ENCODE results near the gene FOXJ3. TPM values are rescaled to one million over a fixed set of nuclear protein-coding genes. Genes with fewer than 3 reads are reported as not detected.

The FOXJ3 gene
- total and polyA plus RNA-seq, 2 donors (not counting 1 experiment from before 2014, with no cell fraction given), result 15.4 to 76.4 TPM

DNA sequence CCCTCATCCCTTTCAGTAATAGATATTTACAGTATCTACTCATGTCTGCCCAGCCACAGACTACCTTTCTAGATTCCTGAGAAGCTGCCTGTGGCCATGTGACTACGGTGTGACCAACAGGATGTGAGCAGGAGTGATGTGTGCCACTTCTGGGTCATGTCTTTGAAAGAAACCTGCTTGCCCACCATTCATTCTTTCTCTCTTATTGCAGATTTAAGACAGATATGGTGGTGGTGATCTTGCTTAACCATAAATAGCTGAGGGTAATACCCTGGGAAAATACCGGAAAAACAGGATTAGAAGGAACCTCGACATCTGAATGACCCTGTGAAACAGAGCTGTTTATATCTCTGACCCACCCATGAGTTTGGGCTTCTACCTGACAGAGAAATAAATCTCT is 128.9 kb downstream of the FOXJ3 start:
- WGBS (ENCODE audit: insufficient coverage), result 100% methylated on average over 3 of the region's 3 CpGs

GRCh38 chr1:42201986-42202385 is 133.0 kb downstream of the FOXJ3 start:
- Histone ChIP-seq H3K4me2 (replicated peaks; ENCODE audit: low read depth, low read length, poor library complexity, severe bottlenecking) (no peak overlapping the region), H3K27ac (ENCODE audit: low read length in 2 of 2) (no peak overlapping the region), H3K27me3 (replicated peaks in 1 of 4; ENCODE audit: control extremely low read depth in 1 of 4, control insufficient read depth in 3 of 4, insufficient read depth in 4 of 4, low read length in 3 of 4) (no peaks in the 10 kb centered on the region), H3K9me3 (ENCODE audit: control extremely low read depth in 1 of 3, control insufficient read depth in 2 of 3, insufficient read depth in 1 of 3, low read length in 2 of 3) (peaks cover 8 to 12% (median 8%) of the 10 kb centered on the region in 3 donors), H3K36me3 (replicated peaks in 1 of 2; ENCODE audit: control extremely low read depth in 1 of 2, control insufficient read depth in 1 of 2, extremely low read depth in 1 of 2, insufficient read depth in 2 of 2, low read length in 1 of 2) (peaks cover 22 to 48% of the 10 kb centered on the region in 2 experiments), H3K9ac (ENCODE audit: low read length) (no peak overlapping the region), H4K20me1 (ENCODE audit: control insufficient read depth, insufficient read depth, low read length, poor library complexity, severe bottlenecking) (peaks cover 4% of the 10 kb centered on the region), H3K4me3 (ENCODE audit: control extremely low read depth in 1 of 5, extremely low read depth in 1 of 5, insufficient read depth in 1 of 5, low read depth in 2 of 5, low read length in 4 of 5) (no peak overlapping the region), H3K79me2 (ENCODE audit: control insufficient read depth, insufficient read depth, low read length) (peaks cover 2% of the 10 kb centered on the region), H3K4me1 (ENCODE audit: control insufficient read depth in 2 of 2, insufficient read depth in 2 of 2, low read length in 2 of 2) (no peaks in the 10 kb centered on the region), H2AFZ (ENCODE audit: insufficient read depth, low read depth, low read length, poor library complexity, severe bottlenecking) (no peak overlapping the region)
- ChIA-PET CTCF (interaction anchor here (1.3 kb wide), 1 partner anchor 28 kb away, joined by 3 read pairs; no protein-coding TSS in a partner anchor), POLR2A (no interaction called here)
- no peaks in the 10 kb centered on the region for H3K27me3 Mint-ChIP-seq
- intact Hi-C loops (cut with micrococcal nuclease), result no loop called here
- no peaks in the 10 kb centered on the region for H3K4me1 Mint-ChIP-seq
- no peak for DNase-seq
- no peak overlapping the region for H3K4me3 Mint-ChIP-seq
- no peak for TF ChIP-seq EZH2 (IDR thresholded peaks at IDR 0.05; ENCODE audit: borderline replicate concordance, insufficient read depth, low read depth, low read length, poor library complexity, severe bottlenecking)
- TF ChIP-seq, protein P1, sequence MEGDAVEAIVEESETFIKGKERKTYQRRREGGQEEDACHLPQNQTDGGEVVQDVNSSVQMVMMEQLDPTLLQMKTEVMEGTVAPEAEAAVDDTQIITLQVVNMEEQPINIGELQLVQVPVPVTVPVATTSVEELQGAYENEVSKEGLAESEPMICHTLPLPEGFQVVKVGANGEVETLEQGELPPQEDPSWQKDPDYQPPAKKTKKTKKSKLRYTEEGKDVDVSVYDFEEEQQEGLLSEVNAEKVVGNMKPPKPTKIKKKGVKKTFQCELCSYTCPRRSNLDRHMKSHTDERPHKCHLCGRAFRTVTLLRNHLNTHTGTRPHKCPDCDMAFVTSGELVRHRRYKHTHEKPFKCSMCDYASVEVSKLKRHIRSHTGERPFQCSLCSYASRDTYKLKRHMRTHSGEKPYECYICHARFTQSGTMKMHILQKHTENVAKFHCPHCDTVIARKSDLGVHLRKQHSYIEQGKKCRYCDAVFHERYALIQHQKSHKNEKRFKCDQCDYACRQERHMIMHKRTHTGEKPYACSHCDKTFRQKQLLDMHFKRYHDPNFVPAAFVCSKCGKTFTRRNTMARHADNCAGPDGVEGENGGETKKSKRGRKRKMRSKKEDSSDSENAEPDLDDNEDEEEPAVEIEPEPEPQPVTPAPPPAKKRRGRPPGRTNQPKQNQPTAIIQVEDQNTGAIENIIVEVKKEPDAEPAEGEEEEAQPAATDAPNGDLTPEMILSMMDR (IDR thresholded peaks at IDR 0.05), result no peak
- no peak for ATAC-seq (ENCODE audit: low read depth)
- H3K27ac Mint-ChIP-seq, result no peak overlapping the region
- H3K9me3 Mint-ChIP-seq (ENCODE audit: insufficient read depth), result peaks cover 4% of the 10 kb centered on the region

More for the DNA sequence above, 128.9 kb downstream of the FOXJ3 start:
- peaks cover 8 to 12% (median 8%) of the 10 kb centered on the region in 3 donors for H3K9me3 ChIP-seq (ENCODE audit: control extremely low read depth in 1 of 3, control insufficient read depth in 2 of 3, insufficient read depth in 1 of 3, low read length in 2 of 3)
- peaks cover 6 to 10% of the 10 kb centered on the region in 2 donors for H3K4me1 ChIP-seq (ENCODE audit: control insufficient read depth in 2 of 2, insufficient read depth in 2 of 2, low read length in 2 of 2)
- Mint-ChIP-seq H3K27ac (no peak overlapping the region), H3K9me3 (ENCODE audit: insufficient read depth) (peaks cover 4% of the 10 kb centered on the region), H3K27me3 (no peaks in the 10 kb centered on the region), H3K4me1 (peaks cover 30% of the 10 kb centered on the region), H3K4me3 (no peak overlapping the region)
- no peak overlapping the region for H3K27ac ChIP-seq (ENCODE audit: low read length in 2 of 2)
- H3K36me3 ChIP-seq (replicated peaks in 1 of 2; ENCODE audit: control extremely low read depth in 1 of 2, control insufficient read depth in 1 of 2, extremely low read depth in 1 of 2, insufficient read depth in 2 of 2, low read length in 1 of 2), result peaks cover 21 to 38% of the 10 kb centered on the region in 2 experiments
- intact Hi-C loops (cut with micrococcal nuclease), result no loop called here
- peaks cover 37% of the 10 kb centered on the region for H4K20me1 ChIP-seq (ENCODE audit: control insufficient read depth, insufficient read depth, low read length, poor library complexity, severe bottlenecking)
- H2AFZ ChIP-seq (ENCODE audit: insufficient read depth, low read depth, low read length, poor library complexity, severe bottlenecking), result no peak overlapping the region
- H3K27me3 ChIP-seq (replicated peaks in 1 of 4; ENCODE audit: control extremely low read depth in 1 of 4, control insufficient read depth in 3 of 4, insufficient read depth in 4 of 4, low read length in 3 of 4), result no peaks in the 10 kb centered on the region
- no peak for TF ChIP-seq EZH2 (IDR thresholded peaks at IDR 0.05; ENCODE audit: borderline replicate concordance, insufficient read depth, low read depth, low read length, poor library complexity, severe bottlenecking)
- TF ChIP-seq, protein P1 (IDR thresholded peaks at IDR 0.05), result no peak
- H3K4me3 ChIP-seq (ENCODE audit: control extremely low read depth in 1 of 5, extremely low read depth in 1 of 5, insufficient read depth in 1 of 5, low read depth in 2 of 5, low read length in 4 of 5), result no peak overlapping the region
- H3K4me2 ChIP-seq (replicated peaks; ENCODE audit: low read depth, low read length, poor library complexity, severe bottlenecking), result no peak overlapping the region
- ATAC-seq (ENCODE audit: low read depth), result no peak
- ChIA-PET POLR2A (no interaction called here), CTCF (no interaction called here)
- peaks cover 32% of the 10 kb centered on the region for H3K79me2 ChIP-seq (ENCODE audit: control insufficient read depth, insufficient read depth, low read length)
- DNase-seq, result no peak
- H3K9ac ChIP-seq (ENCODE audit: low read length), result no peak overlapping the region
